ENCODE measurements around the gene DCDC2B. TPM values are rescaled to one million over a fixed set of nuclear protein-coding genes. Genes with fewer than 3 reads are reported as not detected.
A peak's percentile ranks its signal among the peaks of the same experiment; 100 is the strongest.

Gene DCDC2B
- total and polyA plus RNA-seq, 2 of the 13 experiments (the other 11 are each of a cell fraction or from before 2014, with no cell fraction given), result not detected

- TF ChIP-seq ZNF136 (CRISPR knock-in tag; IDR thresholded peaks at IDR 0.05; ENCODE audit: low read depth), result no peak
- no peak for TF ChIP-seq SRF (IDR thresholded peaks at IDR 0.05; ENCODE audit: low read depth, low read length)
- TF ChIP-seq TRIM24 (CRISPR knock-in tag; IDR thresholded peaks at IDR 0.05), result no peak
- TF ChIP-seq BCL6 (CRISPR knock-in tag; IDR thresholded peaks at IDR 0.05), result peak; percentile 45; the same call in 1 of the 2 replicates
- no peak for TF ChIP-seq ZNF207 (IDR thresholded peaks at IDR 0.05; ENCODE audit: borderline replicate concordance)
- TF ChIP-seq, protein P1, sequence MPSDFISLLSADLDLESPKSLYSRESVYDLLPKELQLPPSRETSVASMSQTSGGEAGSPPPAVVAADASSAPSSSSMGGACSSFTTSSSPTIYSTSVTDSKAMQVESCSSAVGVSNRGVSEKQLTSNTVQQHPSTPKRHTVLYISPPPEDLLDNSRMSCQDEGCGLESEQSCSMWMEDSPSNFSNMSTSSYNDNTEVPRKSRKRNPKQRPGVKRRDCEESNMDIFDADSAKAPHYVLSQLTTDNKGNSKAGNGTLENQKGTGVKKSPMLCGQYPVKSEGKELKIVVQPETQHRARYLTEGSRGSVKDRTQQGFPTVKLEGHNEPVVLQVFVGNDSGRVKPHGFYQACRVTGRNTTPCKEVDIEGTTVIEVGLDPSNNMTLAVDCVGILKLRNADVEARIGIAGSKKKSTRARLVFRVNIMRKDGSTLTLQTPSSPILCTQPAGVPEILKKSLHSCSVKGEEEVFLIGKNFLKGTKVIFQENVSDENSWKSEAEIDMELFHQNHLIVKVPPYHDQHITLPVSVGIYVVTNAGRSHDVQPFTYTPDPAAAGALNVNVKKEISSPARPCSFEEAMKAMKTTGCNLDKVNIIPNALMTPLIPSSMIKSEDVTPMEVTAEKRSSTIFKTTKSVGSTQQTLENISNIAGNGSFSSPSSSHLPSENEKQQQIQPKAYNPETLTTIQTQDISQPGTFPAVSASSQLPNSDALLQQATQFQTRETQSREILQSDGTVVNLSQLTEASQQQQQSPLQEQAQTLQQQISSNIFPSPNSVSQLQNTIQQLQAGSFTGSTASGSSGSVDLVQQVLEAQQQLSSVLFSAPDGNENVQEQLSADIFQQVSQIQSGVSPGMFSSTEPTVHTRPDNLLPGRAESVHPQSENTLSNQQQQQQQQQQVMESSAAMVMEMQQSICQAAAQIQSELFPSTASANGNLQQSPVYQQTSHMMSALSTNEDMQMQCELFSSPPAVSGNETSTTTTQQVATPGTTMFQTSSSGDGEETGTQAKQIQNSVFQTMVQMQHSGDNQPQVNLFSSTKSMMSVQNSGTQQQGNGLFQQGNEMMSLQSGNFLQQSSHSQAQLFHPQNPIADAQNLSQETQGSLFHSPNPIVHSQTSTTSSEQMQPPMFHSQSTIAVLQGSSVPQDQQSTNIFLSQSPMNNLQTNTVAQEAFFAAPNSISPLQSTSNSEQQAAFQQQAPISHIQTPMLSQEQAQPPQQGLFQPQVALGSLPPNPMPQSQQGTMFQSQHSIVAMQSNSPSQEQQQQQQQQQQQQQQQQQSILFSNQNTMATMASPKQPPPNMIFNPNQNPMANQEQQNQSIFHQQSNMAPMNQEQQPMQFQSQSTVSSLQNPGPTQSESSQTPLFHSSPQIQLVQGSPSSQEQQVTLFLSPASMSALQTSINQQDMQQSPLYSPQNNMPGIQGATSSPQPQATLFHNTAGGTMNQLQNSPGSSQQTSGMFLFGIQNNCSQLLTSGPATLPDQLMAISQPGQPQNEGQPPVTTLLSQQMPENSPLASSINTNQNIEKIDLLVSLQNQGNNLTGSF (CRISPR knock-in tag; IDR thresholded peaks at IDR 0.05), result no peak
- TF ChIP-seq, protein P2, sequence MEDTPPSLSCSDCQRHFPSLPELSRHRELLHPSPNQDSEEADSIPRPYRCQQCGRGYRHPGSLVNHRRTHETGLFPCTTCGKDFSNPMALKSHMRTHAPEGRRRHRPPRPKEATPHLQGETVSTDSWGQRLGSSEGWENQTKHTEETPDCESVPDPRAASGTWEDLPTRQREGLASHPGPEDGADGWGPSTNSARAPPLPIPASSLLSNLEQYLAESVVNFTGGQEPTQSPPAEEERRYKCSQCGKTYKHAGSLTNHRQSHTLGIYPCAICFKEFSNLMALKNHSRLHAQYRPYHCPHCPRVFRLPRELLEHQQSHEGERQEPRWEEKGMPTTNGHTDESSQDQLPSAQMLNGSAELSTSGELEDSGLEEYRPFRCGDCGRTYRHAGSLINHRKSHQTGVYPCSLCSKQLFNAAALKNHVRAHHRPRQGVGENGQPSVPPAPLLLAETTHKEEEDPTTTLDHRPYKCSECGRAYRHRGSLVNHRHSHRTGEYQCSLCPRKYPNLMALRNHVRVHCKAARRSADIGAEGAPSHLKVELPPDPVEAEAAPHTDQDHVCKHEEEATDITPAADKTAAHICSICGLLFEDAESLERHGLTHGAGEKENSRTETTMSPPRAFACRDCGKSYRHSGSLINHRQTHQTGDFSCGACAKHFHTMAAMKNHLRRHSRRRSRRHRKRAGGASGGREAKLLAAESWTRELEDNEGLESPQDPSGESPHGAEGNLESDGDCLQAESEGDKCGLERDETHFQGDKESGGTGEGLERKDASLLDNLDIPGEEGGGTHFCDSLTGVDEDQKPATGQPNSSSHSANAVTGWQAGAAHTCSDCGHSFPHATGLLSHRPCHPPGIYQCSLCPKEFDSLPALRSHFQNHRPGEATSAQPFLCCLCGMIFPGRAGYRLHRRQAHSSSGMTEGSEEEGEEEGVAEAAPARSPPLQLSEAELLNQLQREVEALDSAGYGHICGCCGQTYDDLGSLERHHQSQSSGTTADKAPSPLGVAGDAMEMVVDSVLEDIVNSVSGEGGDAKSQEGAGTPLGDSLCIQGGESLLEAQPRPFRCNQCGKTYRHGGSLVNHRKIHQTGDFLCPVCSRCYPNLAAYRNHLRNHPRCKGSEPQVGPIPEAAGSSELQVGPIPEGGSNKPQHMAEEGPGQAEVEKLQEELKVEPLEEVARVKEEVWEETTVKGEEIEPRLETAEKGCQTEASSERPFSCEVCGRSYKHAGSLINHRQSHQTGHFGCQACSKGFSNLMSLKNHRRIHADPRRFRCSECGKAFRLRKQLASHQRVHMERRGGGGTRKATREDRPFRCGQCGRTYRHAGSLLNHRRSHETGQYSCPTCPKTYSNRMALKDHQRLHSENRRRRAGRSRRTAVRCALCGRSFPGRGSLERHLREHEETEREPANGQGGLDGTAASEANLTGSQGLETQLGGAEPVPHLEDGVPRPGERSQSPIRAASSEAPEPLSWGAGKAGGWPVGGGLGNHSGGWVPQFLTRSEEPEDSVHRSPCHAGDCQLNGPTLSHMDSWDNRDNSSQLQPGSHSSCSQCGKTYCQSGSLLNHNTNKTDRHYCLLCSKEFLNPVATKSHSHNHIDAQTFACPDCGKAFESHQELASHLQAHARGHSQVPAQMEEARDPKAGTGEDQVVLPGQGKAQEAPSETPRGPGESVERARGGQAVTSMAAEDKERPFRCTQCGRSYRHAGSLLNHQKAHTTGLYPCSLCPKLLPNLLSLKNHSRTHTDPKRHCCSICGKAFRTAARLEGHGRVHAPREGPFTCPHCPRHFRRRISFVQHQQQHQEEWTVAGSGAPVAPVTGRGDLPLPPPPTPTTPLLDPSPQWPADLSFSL (CRISPR knock-in tag; IDR thresholded peaks at IDR 0.05), result no peak
- TF ChIP-seq IRX3 (CRISPR knock-in tag; IDR thresholded peaks at IDR 0.05; ENCODE audit: borderline replicate concordance, low read depth), result no peak
- TF ChIP-seq YEATS2 (CRISPR knock-in tag; IDR thresholded peaks at IDR 0.05; ENCODE audit: borderline replicate concordance), result peak; percentile 32; the same call in 1 of the 2 replicates
- no peak for TF ChIP-seq PAF1 (CRISPR knock-in tag; IDR thresholded peaks at IDR 0.05)
- TF ChIP-seq ZBTB4 (CRISPR knock-in tag; IDR thresholded peaks at IDR 0.05; ENCODE audit: borderline replicate concordance), result peak; percentile 58; the same call in 1 of the 2 replicates
- no peak for TF ChIP-seq KLF11 (CRISPR knock-in tag; IDR thresholded peaks at IDR 0.05)
- peak; percentile 76; the same call in 1 of the 2 replicates for TF ChIP-seq ZNF772 (CRISPR knock-in tag; IDR thresholded peaks at IDR 0.05)
These were observed 39.3 kb downstream of the DCDC2B start (continued) for GRCh38 chr1:32247983-32248889.
